GM23248 (cell line): ENCODE data around the gene IFI44.

Experiments
- EZH2 ChIP-seq: fragments of 200-600 bp; sonication (generic); IDR thresholded peaks from 2 replicates; pipeline ENCODE4 v1.6.1; 2018; ENCODE audit warnings: antibody characterized with exemption, mild to moderate bottlenecking; ENCODE audit not compliant: insufficient read depth, poor library complexity, severe bottlenecking
- EZH2phosphoT487 ChIP-seq: fragments of 200-600 bp; sonication (generic); IDR thresholded peaks from 2 replicates; pipeline ENCODE4 v1.6.1; 2018; ENCODE audit warnings: antibody characterized with exemption, moderate library complexity, mild to moderate bottlenecking, low read depth; ENCODE audit not compliant: insufficient read depth

GRCh38 chr1:78658901-78659300 lies 9.3 kb downstream of the IFI44 start:
- TF ChIP-seq EZH2 (no peak), EZH2phosphoT487 (no peak)
